GM21360 (cell line): Measurements from ENCODE around the gene EXOC1.
"Not testable (repeated sequence)": the region's sequence is repeated elsewhere in the genome, so short reads cannot be mapped to it uniquely, and the experiment has no call there.

Experiments
- ATAC-seq: cut with Tn5 transposase; IDR thresholded peaks from one replicate; pipeline ENCODE4 v1.9.1; 2021; ENCODE audit warnings: mild to moderate bottlenecking, moderate library complexity; ENCODE audit not compliant: unreplicated experiment

The EXOC1 gene

DNA sequence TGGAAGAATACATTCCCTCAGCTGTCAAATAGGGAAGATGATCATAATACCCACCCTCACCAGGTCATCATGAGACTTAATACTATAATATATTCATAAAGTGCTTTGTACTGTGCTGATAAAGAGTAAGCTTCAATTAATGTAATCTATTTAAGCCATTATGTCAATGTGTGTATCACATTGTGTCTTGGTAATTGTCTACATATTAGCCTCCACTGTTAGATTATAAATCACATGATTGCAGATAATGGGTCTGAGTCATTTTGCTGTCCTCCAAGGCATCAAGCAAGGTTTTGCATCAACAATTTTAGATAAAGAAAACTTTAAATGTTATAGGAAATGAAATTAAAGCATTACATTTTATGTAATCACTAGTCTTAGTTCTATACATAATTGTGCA is 50.1 kb downstream of the EXOC1 start:
- no peak for ATAC-seq

DNA sequence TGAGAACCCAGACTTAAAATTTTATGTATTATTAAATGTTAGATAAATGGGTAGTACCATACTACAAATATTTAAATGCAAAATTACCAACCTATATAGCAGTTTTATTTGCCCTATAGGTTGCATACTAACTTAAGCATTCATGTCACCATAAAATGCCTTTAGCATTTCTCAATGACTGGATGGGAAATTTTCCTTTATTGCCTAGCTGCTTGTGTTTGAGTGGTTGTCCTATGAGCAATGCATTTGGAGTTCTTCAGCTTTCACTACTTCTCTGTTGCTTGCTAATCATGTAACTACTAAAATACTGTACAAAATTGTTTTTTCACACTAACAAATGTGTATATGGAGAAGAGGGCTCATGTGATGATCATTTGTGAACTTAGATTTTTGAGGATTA is 51.1 kb downstream of the EXOC1 start:
- ATAC-seq = no peak

DNA sequence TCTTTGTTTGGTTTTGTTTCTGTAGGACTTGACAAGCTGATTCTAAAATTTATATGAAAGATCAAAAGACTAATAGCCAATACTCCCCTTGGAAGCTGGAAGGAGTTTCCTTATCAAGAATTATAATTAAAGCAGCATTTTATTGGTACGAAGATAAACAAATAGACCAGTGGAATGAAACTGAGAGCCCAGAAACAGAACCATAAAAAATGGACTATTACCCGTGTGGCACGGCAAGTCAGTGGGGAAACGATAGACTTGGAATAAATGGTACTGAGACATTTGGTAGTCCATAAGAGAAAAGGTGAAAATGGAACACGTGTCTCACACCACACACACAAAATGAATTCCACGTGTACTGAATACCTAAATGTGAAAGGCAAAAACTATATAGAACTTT is 52.9 kb downstream of the EXOC1 start:
- ATAC-seq = no peak

DNA sequence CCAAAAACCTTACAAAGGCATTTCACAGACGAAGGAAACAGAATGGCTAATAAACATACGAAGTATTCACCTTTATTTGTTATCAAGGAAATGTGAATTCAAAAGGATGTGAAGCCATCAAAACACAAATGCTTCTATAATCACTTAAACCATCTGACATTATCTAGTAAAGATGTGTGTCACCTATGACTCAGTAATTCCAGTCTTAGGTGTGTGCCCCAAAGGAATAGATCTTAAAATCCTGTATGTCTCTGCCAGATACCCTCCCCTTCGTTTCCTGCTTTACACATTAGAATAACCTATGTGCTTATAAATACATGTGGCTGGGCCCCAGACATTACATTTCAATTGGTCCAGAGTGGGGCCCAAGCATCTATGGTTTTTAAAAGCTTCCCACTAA is 53.5 kb downstream of the EXOC1 start:
- no peak for ATAC-seq

DNA sequence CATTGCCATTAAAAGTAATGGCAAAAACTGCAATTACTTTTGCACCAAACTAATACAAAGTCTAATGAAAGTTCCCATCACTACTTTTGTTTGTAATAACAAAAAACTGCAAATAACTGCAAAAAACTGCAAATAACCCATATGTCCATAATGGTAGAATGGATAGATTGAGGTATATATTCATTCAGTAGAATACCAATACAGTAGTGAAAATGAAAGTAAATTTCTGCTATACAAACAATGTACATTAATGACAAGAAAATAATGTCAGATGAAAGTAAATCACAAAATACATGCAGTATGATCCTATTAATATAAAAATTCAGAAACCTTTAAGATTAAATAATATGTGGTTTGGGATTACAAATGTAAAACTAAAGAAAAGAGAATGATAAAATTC is 54.0 kb downstream of the EXOC1 start:
- no peak for ATAC-seq

DNA sequence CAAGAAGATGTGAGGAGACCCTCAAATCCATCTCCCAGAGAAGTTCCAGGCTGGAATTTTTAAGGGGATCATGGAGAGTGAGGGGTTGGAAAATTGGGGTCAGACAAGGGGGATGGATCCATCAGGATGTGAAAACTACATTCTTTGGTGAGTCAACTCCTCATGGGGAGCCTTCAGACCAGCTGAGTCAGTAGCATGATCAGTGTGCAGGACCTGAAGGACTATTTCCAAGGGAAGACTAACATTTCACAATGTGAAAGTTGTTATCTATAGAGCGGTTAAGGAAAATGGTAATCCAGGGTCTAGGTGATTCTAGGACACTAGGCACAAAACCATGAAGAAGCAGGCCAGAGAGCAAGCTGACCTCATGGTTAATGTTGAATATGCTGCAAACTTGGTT is 56.7 kb downstream of the EXOC1 start:
- ATAC-seq = no peak

DNA sequence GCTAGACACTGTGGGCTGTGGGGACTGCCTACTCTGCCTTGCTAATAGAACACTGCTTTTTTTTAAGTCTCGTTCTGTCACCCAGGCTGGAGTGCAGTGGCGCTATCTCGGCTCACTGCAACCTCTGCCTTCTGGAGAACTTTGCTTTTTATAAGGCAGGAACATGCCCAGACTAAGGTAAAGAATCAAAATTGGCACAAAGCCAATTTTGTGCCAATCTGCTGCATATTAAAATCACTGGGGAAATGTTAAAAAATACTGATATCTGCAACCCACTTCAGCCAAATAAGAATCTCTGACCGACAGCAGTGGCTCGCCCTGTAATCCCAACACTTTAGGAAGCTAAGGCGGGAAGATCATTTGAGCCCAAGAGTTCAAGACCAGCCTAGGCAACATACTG is 58.8 kb downstream of the EXOC1 start:
- no peak for ATAC-seq

DNA sequence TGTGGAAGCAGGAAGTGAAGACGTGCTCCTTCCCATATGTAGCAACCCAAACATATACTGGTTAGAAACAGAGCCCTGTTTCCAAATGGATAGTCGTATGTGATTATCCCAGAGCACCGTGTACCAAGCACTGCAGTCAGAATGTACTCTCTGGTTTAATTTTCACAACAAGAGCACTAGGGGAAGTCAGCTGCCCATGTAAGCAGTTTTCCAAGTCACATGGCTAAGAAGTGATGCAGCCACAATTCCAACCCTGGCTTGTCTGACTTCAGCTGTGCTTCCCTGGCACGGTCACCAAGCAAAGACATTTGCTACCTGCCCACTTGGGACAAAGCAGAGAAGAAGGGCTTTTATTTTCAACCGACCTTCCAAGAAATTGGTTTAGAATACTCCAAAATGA is 67.1 kb downstream of the EXOC1 start:
- no peak for ATAC-seq

DNA sequence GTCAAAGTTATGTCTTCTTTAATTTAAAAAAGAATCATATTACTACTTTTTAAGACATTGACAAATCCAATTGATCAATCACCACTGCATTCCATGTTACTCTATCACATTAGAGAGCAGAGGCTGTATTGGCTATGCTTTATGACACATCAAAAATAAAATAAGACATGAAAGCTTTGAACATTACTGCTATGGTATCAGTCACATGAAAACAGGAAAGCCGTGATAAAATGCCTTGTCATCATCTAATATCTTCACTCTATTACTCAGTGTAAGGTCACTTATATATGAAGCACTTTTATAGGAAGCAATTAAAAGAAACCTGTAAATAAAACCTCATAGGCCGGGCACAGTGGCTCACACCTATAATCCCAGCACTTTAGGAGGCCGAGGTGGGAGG is 67.6 kb downstream of the EXOC1 start:
- ATAC-seq = no peak

DNA sequence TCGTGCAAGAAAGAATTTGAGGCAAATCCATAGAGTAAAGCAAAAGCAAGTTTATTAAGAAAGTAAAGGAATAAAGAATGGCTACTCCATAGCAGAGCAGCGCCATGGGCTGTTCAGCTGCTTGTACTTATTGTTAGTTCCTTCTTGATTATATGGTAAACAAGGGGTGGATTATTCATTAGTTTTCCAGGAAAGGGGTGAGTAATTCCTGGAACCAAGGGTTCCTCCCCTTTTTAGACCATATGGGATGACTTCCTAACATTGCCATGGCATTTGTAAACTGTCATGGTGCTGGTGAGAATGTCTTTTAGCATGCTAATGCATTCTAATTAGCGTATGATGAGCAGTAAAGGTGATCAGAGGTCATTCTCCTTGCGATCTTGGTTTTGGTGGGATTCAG is 71.8 kb downstream of the EXOC1 start:
- no peak for ATAC-seq

DNA sequence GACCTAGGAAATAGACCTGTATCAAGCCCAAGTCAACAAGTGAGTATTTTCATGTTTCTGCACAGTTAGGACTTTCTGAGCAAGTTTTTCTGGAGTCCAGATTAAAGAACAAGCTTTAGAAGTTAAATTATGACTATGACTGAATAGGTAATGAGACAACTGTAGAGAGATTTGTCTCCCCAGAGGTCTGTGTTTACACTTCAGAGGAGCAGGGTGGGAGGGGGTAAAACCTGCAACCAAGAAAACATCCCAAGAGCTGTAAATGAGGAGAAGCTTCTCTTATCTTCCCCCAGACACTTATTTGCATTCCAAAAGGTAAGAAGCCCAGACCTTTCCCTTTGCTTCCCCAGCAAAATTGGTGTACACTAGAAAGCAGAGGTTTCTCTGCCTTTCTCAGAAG is 73.2 kb downstream of the EXOC1 start:
- ATAC-seq = no peak

DNA sequence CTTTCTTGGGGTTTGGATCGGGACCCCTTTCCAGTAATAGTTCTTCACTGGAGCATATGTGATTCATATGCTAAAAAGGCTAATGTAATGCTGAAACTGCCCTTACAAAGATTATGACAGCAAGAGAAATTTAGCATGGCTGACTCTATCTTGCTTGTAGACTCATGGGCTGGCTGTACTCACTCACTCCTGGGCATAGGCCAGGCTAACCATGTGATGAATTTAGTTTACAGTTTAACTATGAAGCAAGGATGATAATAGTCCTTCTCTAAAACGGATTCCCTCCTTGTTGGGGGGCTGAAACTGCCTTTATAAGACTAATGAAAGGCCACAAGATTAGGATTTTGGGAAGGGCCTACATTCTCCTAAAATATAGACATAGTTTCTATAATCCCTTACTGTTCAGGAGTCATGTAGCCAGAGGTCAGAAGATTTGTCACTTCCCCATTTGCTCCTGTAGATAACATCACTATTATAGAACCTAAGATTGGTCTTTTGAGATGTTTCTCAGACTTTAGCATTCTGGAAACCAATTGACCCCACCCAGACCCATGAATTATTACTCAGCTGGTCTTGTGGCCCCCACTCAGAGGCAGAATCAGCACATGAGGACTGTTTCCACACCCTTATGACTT is 74.5 kb downstream of the EXOC1 start:
- no peak for ATAC-seq

DNA sequence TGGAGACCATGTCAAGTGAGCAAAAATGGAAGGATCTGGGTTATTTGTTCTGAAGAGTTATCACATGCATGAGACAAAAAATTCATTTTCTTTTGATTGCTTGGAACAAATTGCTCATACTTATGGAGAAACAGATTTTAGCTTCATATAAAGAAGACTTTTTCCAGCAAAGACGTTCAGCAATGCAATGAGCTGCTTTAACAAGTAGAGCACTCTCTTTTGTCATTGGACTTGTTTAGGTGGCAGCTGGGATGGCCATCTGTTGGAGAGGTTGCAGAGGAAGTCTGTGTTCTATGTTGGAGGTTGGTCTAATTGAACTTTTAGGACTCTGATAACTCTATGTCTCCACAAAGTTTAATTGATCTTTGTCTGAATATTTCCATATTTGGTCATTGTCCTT is 75.4 kb downstream of the EXOC1 start:
- no peak for ATAC-seq

DNA sequence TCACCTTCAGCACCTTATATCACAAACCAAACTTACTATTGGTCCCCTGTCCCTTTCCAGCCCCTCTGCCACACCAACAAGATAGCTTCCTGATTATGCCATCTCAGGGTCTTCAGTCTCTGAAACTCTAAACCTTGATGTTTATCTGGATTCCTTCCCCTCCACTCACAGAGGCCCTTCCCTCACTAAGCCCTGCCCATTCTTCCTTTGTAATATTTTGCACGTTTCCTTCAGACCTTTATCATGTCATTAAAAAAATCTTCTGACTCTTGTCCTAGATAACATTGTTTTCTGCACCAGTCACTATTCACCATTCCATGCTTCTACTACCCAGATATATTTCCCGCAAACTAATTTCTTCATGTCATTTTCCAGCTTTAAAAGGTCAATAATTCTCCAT is 77.6 kb downstream of the EXOC1 start:
- ATAC-seq = no peak

DNA sequence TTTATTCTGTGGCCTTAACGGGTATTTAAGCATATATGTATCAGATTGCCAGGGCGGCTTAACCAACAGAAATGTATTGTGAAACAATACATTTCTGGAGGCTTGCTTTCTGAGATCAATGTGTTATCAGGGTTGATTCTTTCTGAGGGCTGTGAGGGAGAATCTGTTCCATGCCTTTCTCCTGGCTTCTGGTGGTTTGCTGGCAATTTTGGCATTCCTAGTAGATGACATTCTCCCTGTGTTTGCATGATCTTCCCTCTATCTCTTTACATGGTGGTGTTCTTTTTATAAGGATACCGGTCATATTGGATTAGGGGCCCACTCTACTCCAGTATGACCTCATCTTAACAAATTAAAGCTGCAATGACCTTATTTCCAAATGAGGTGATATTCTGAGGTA is 78.4 kb downstream of the EXOC1 start:
- no peak for ATAC-seq

DNA sequence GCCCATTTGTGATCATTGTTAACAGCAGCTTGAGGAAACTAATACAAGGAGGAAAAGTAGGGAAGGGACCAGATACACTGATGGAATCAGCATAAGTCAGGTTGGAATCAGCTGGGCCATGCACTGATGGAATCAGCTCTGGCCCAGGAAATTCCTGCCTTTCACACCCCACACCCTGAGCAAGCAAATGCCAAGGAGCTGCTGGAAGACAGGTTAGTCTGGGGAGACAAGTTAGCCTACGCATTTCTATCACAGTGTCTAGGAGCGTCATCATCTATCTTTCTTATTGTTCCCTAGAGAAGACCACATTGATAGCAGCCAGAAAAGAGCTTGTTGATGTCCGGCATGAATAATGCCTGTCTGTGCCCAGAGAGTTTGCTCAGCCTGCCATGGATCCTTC is 79.1 kb downstream of the EXOC1 start:
- ATAC-seq = no peak

DNA sequence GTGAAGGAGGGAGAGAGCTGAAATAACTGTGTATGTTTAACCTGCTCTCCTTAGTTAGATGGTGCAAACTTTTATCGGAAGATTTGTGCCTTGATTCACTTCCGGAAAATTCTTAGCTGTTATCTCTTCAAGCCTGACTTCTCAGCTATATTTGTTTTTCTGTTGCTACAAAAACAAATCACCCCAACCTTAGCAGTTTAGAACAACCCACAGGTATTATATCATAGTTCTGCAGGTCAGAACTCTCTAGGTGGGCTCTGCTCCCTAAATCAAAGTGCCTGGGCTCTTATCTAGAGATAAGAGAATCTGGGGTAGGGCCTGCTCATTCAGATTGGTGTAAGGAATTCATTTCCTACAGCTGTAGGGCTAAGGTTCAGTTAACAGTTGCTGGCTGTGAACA is 80.2 kb downstream of the EXOC1 start:
- ATAC-seq = no peak

DNA sequence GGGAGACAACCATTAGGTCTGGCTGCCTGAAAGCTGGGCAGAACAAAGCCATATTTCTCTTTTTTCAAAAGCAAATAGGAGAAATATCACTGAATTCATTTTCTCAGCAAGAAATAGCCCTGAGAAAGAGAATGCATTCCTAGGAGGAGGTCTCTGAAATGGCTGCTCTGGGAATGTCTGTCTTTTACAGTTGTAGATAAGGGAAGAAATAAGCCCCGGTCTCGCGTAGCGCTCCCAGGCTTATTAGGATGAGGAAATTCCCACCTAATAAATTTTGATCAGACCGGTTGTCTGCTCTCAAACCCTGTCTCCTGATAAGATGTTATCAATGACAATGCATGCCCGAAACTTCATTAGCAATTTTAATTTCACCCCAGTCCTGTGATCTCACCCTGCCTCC is 82.5 kb downstream of the EXOC1 start:
- not testable (repeated sequence) for ATAC-seq

DNA sequence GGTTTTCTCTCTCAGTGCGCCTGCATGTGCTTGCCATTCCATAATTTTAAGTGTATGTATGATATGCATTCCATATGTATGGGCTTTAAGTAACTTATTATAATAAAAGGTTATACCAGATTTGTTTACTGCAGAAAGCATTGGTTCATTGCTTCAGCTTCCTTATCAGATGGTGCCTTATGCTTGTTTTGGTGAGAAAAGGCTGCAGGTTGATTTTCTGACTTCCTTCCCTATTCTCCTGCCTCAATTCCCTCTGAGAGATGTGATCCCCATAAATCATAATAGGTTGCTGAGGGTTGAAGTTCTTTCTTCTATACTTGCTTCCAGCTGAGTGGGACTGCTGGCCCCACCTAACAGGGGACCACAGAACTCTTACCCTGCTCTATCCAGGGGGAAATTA is 85.0 kb downstream of the EXOC1 start:
- ATAC-seq = no peak

DNA sequence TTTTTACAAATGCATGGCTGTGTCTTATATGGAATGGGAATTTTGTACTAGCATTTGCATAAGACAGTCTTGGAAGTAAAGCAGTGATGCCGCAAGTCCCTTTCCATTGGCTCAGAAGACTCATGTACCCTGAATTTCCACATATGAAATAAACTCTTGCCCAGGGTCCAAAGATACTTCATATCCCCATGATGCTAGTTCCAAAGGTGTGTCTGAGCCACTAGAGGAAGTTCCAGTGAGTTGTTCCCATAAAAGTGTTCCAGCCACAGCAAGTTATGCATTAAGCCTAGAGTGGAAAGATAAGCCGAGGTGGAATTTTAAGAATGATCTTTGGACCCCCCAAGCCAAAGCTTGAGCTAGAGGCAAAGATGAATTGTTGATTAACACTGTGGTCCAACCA is 86.0 kb downstream of the EXOC1 start:
- ATAC-seq = no peak

DNA sequence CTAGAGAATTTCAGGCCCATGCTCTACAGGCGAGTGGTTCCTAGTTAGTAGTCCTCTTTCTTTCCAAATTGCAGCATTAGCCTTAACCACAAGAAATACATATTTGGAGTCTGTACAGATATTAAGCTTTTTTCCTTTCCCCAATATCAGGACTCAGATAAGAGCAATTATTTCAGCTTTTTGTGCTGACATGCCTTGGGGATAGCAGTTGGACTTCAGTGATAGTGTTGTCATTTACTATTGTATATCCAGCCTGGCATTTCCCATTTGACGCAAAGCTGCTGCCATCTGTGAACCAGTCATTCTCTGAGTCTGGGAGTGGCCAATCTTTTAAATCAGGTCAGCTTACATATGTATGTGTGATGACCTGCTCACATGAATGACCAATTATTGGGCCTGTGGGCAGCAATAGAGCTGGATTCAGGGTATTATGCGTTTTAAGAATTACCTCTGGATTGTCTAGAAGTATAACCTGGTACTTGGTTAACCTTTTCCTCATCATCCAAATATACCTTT is 88.5 kb downstream of the EXOC1 start:
- no peak for ATAC-seq

DNA sequence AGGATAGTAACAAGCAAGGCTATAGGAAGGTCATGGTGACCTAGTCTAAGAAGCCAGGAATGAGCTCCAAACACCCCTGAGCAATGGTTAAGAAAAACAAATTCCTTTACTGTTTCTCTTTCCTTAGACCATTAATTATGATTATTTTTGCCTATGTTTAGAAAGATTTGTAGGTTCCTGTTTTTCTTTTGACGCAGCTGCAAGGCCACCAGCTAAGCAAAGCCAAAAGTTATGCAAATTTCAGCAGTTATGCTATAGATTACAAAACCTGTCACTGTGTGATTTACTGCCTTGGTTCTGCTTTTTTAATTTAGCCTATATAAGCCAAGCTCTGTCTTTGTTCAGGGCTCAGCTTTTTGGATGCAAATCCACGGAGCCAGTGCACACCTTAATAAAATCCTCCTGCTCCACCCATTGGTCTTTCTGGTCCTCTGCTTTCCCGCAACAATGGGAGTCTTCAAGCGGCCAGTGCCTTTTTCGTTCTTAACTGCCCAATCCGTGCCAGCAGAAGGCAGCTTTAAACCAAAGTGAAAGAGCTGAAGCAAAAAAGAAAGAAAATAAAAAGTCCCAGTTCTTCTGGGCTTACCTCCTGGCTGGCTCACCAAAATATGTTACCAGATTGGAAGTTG is 93.9 kb downstream of the EXOC1 start:
- peak; percentile 22 for ATAC-seq
